ENCODE data around the gene TNFRSF6B. TPM values are rescaled to one million over a fixed set of nuclear protein-coding genes. Genes with fewer than 3 reads are reported as not detected.
A peak's percentile ranks its signal among the peaks of the same experiment; 100 is the strongest.

TNFRSF6B gene
- polyA plus RNA-seq, 1 of the 3 experiments (the other 2 are of a cell fraction): 9.4 TPM

GRCh38 chr20:63734111-63734945 is 37.9 kb downstream of the TNFRSF6B start:
- H3K27ac ChIP-seq (ENCODE audit: low read depth in 2 of 2, low read length in 1 of 2): no peak overlapping the region
- WGBS (ENCODE audit: low lambda C conversion rate): 95% methylated on average over 19 of the region's 25 CpGs
- no peak overlapping the region for H3K4me2 ChIP-seq
- H3K27me3 ChIP-seq (ENCODE audit: insufficient read depth): no peaks in the 10 kb centered on the region
- H3K4me3 ChIP-seq (ENCODE audit: low read depth in 2 of 2, low read length in 1 of 2): no peak overlapping the region
- DNase-seq: peak; percentile 14
- no peaks in the 10 kb centered on the region for H3K9me2 ChIP-seq
- CTCF ChIA-PET: no interaction called here
- no peak overlapping the region for H2AFZ ChIP-seq (ENCODE audit: low read depth)
- H3K79me2 ChIP-seq (ENCODE audit: insufficient read depth): peaks cover 26% of the 10 kb centered on the region
- POLR2A ChIA-PET: no interaction called here
- no peak overlapping the region for H3K9ac ChIP-seq
- H4K20me1 ChIP-seq (ENCODE audit: insufficient read depth): peaks cover 8% of the 10 kb centered on the region; the same call in 1 of the 2 replicates
- no peaks in the 10 kb centered on the region for H3K9me3 ChIP-seq
- TF ChIP-seq YY1 (IDR thresholded peaks at IDR 0.05; ENCODE audit: low read depth): no peak
- TF ChIP-seq POLR2AphosphoS5 (IDR thresholded peaks at IDR 0.05; ENCODE audit: low read depth, low read length): 0 out of 2 replicates have a peak, but pooled peaks have one; percentile 6
- peaks cover 10 to 18% of the 10 kb centered on the region in 2 experiments for H3K36me3 ChIP-seq (replicated peaks in 1 of 2; ENCODE audit: control insufficient read depth in 1 of 2, insufficient read depth in 2 of 2, low read length in 1 of 2)
- peaks cover 0 to 3% of the 10 kb centered on the region in 2 experiments; a peak in 1 of 4 replicates for H3K4me1 ChIP-seq (ENCODE audit: control insufficient read depth in 1 of 2, insufficient read depth in 2 of 2, low read depth in 1 of 2, low read length in 1 of 2)
- H3F3A ChIP-seq (replicated peaks; ENCODE audit: insufficient read depth): peaks cover 18% of the 10 kb centered on the region

- peaks cover 17% of the 10 kb centered on the region for H3F3A ChIP-seq (replicated peaks; ENCODE audit: insufficient read depth)
- peak; percentile 22 for DNase-seq
- no peak overlapping the region for H2AFZ ChIP-seq (ENCODE audit: low read depth)
- ChIA-PET CTCF (interaction anchor here (1.4 kb wide), 1 partner anchor 10 kb away, joined by 3 read pairs; no protein-coding TSS in a partner anchor), POLR2A (no interaction called here)
- H3K9ac ChIP-seq: no peak overlapping the region
- H3K36me3 ChIP-seq (replicated peaks in 1 of 2; ENCODE audit: control insufficient read depth in 1 of 2, insufficient read depth in 2 of 2, low read length in 1 of 2): peaks cover 2 to 18% of the 10 kb centered on the region in 2 experiments
- H3K27ac ChIP-seq (ENCODE audit: low read depth in 2 of 2, low read length in 1 of 2): no peak overlapping the region
- WGBS (ENCODE audit: low lambda C conversion rate): 96% methylated on average over 28 of the region's 48 CpGs
- no peak overlapping the region for H3K4me2 ChIP-seq
- H3K4me1 ChIP-seq (ENCODE audit: control insufficient read depth in 1 of 2, insufficient read depth in 2 of 2, low read depth in 1 of 2, low read length in 1 of 2): peaks cover 0 to 3% of the 10 kb centered on the region in 2 experiments; a peak in 1 of 4 replicates
- no peaks in the 10 kb centered on the region for H3K9me2 ChIP-seq
- H3K79me2 ChIP-seq (ENCODE audit: insufficient read depth): peaks cover 18% of the 10 kb centered on the region
- no peak overlapping the region for H3K4me3 ChIP-seq (ENCODE audit: low read depth in 2 of 2, low read length in 1 of 2)
- H3K9me3 ChIP-seq: no peaks in the 10 kb centered on the region
- peaks cover 8% of the 10 kb centered on the region; the same call in 1 of the 2 replicates for H4K20me1 ChIP-seq (ENCODE audit: insufficient read depth)
- TF ChIP-seq NRF1 (IDR thresholded peaks at IDR 0.05; ENCODE audit: low read depth, low read length): no peak
- TF ChIP-seq NFIC (IDR thresholded peaks at IDR 0.05; ENCODE audit: borderline replicate concordance): no peak
- no peak for TF ChIP-seq JUND (IDR thresholded peaks at IDR 0.05)
- TF ChIP-seq POLR2AphosphoS5 (IDR thresholded peaks at IDR 0.05; ENCODE audit: low read depth, low read length): no peak
- TF ChIP-seq, protein P1, sequence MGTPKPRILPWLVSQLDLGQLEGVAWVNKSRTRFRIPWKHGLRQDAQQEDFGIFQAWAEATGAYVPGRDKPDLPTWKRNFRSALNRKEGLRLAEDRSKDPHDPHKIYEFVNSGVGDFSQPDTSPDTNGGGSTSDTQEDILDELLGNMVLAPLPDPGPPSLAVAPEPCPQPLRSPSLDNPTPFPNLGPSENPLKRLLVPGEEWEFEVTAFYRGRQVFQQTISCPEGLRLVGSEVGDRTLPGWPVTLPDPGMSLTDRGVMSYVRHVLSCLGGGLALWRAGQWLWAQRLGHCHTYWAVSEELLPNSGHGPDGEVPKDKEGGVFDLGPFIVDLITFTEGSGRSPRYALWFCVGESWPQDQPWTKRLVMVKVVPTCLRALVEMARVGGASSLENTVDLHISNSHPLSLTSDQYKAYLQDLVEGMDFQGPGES (IDR thresholded peaks at IDR 0.05; ENCODE audit: low read depth, low read length): no peak
- TF ChIP-seq EP300 (IDR thresholded peaks at IDR 0.05; ENCODE audit: borderline replicate concordance in 1 of 2, low read depth in 1 of 2, low read length in 1 of 2): no peak
- TF ChIP-seq ELF1 (IDR thresholded peaks at IDR 0.05): no peak
- TF ChIP-seq CTCF (IDR thresholded peaks at IDR 0.05): no peak
- TF ChIP-seq, protein P2, sequence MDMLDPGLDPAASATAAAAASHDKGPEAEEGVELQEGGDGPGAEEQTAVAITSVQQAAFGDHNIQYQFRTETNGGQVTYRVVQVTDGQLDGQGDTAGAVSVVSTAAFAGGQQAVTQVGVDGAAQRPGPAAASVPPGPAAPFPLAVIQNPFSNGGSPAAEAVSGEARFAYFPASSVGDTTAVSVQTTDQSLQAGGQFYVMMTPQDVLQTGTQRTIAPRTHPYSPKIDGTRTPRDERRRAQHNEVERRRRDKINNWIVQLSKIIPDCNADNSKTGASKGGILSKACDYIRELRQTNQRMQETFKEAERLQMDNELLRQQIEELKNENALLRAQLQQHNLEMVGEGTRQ (IDR thresholded peaks at IDR 0.05; ENCODE audit: borderline replicate concordance, low read depth, low read length): no peak
- no peak for TF ChIP-seq FOXJ3 (CRISPR knock-in tag; IDR thresholded peaks at IDR 0.05)
- TF ChIP-seq RXRA (IDR thresholded peaks at IDR 0.05; ENCODE audit: borderline replicate concordance, low read depth): no peak
- no peak for TF ChIP-seq SMC3 (IDR thresholded peaks at IDR 0.05; ENCODE audit: low read depth, low read length)
- TF ChIP-seq, protein P3, sequence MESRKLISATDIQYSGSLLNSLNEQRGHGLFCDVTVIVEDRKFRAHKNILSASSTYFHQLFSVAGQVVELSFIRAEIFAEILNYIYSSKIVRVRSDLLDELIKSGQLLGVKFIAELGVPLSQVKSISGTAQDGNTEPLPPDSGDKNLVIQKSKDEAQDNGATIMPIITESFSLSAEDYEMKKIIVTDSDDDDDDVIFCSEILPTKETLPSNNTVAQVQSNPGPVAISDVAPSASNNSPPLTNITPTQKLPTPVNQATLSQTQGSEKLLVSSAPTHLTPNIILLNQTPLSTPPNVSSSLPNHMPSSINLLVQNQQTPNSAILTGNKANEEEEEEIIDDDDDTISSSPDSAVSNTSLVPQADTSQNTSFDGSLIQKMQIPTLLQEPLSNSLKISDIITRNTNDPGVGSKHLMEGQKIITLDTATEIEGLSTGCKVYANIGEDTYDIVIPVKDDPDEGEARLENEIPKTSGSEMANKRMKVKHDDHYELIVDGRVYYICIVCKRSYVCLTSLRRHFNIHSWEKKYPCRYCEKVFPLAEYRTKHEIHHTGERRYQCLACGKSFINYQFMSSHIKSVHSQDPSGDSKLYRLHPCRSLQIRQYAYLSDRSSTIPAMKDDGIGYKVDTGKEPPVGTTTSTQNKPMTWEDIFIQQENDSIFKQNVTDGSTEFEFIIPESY (IDR thresholded peaks at IDR 0.05; ENCODE audit: borderline replicate concordance, low read depth): no peak
- no peak for TF ChIP-seq GATA2 (CRISPR knock-in tag; IDR thresholded peaks at IDR 0.05)
- no peak for TF ChIP-seq USF1 (IDR thresholded peaks at IDR 0.05; ENCODE audit: borderline replicate concordance, low read depth)
- H3K27me3 ChIP-seq (ENCODE audit: insufficient read depth): no peaks in the 10 kb centered on the region
Measured at GRCh38 chr20:63734946-63735858, 38.8 kb downstream of the TNFRSF6B start.

Measured in SK-N-SH (cell line).